ENCODE results near the gene FBXL15.
"Not testable (repeated sequence)": the region's sequence is repeated elsewhere in the genome, so short reads cannot be mapped to it uniquely, and the experiment has no call there.

The FBXL15 gene

GRCh38 chr10:102452672-102453340 is 32.2 kb downstream of the FBXL15 start:
- DNase-seq = peak in 1 of 2 donors; percentile 55
- Histone ChIP-seq H3K4me1 (peaks cover 0 to 24% (median 14%) of the 10 kb centered on the region in 4 donors), H3K9me3 (no peaks in the 10 kb centered on the region), H3K4me3 (no peak overlapping the region), H3K27ac (peak overlapping the region in 1 of 2 donors; percentile 23), H3K36me3 (no peaks in the 10 kb centered on the region), H3K27me3 (no peaks in the 10 kb centered on the region)
- peak in 1 of 2 experiments; percentile 12 for TF ChIP-seq CTCF (IDR thresholded peaks at IDR 0.05)
- intact Hi-C loops (cut with DNase I; ENCODE audit: low total_unique reads) = no loop called here

DNA sequence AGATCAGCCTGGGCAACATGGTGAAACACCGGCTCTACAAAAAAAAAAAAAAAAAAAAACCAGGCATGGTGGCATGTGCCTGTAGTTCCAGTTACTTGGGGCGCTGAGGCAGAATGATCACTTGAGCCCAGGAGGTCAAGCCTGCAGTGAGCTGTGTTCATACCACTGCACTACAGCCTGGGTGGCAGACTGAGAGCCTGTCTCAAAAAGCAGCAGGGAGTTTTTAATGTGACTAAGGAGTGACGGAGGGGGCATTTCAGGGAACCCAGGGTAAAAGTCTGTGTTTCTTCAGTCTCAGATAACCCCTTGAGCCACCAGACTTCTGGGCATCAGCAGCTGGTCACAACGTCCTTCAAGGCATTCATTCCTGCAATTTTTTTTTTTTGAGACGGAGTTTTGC is 32.9 kb downstream of the FBXL15 start:
- Histone ChIP-seq H3K27me3 (no peaks in the 10 kb centered on the region), H3K9me3 (no peaks in the 10 kb centered on the region), H3K4me1 (peaks cover 0 to 24% (median 14%) of the 10 kb centered on the region in 4 donors), H3K36me3 (no peaks in the 10 kb centered on the region), H3K27ac (peak overlapping the region in 1 of 2 donors; percentile 23), H3K4me3 (no peak overlapping the region)
- DNase-seq = no peak
- intact Hi-C loops (cut with DNase I; ENCODE audit: low total_unique reads) = no loop called here
- no peak for TF ChIP-seq CTCF (IDR thresholded peaks at IDR 0.05)

- H3K27me3 ChIP-seq; H3K36me3 ChIP-seq; H3K4me3 ChIP-seq; H3K27ac ChIP-seq; H3K9me3 ChIP-seq; intact Hi-C loops (cut with DNase I; ENCODE audit: low total_unique reads); DNase-seq: not testable (repeated sequence)
- H3K4me1 ChIP-seq = peaks cover 0 to 17% (median 9%) of the 10 kb centered on the region in 4 donors
These were observed 34.2 kb downstream of the FBXL15 start for GRCh38 chr10:102454662-102455487.

GRCh38 chr10:102455893-102456471 is 35.3 kb downstream of the FBXL15 start:
- intact Hi-C loops (cut with DNase I; ENCODE audit: low total_unique reads) = no loop called here
- TF ChIP-seq CTCF (IDR thresholded peaks at IDR 0.05) = no peak

DNA sequence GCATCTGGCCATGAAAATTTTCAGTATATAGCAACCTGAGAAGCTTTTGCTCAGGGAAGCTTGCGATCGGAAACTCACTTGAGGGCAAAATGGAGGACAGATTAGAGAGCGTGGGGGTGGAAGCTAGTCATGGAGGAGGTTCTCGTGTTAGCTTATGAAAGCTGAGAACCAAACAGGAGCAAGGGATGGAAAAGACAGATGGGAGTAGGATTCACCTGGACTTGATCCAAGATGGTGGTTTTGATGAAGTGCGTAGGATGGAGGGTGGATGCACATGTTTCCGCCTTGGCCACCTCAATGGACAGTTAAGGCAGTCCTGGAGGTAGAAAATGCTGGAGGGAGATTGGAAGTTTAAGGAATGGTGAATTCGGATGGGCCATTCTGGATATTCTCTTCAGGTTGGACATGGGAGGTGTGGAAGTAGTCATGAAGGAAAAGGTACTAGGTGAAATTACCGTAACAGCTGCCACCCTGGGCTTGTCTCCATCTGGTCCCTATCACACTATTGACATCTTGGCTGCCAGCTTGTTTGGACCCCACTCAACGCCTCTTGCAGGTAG is 37.0 kb downstream of the FBXL15 start:
- Histone ChIP-seq H3K4me3 (no peak overlapping the region), H3K27me3 (peaks cover 0 to 10% of the 10 kb centered on the region in 2 donors), H3K4me1 (peaks cover 0 to 18% (median 10%) of the 10 kb centered on the region in 4 donors), H3K9me3 (no peaks in the 10 kb centered on the region), H3K36me3 (no peaks in the 10 kb centered on the region), H3K27ac (no peak overlapping the region)
- intact Hi-C loops (cut with DNase I; ENCODE audit: low total_unique reads) = no loop called here
- no peak for TF ChIP-seq CTCF (IDR thresholded peaks at IDR 0.05)
- DNase-seq = no peak

More at GRCh38 chr10:102455893-102456471, 35.3 kb downstream of the FBXL15 start:
- DNase-seq = no peak
- Histone ChIP-seq H3K27ac (no peak overlapping the region), H3K4me1 (peaks cover 0 to 17% (median 6%) of the 10 kb centered on the region in 4 donors), H3K4me3 (no peak overlapping the region), H3K27me3 (peaks cover 0 to 3% of the 10 kb centered on the region in 2 donors), H3K36me3 (no peaks in the 10 kb centered on the region), H3K9me3 (no peaks in the 10 kb centered on the region)

Data from tibial artery (tissue), 4 donors.